Ascending aorta (tissue), 2 donors: ENCODE measurements around the gene SRSF11. TPM values are rescaled to one million over a fixed set of nuclear protein-coding genes. Genes with fewer than 3 reads are reported as not detected.

ENCODE experiments used
- DNase-seq, 2 donors: peaks; one replicate each; pipeline ENCODE4 v3.0.0-alpha.2; 2019; ENCODE audit warnings: low spot score in 2 of 2
- H3K27ac ChIP-seq, 2 donors: fragments of 200-600 bp; sonication (generic); one replicate each; pipeline ENCODE4 v1.5.1; 2016 to 2017; ENCODE audit warnings: mild to moderate bottlenecking in 1 of 2
- H3K27me3 ChIP-seq: fragments of 200-600 bp; sonication (generic); one replicate; pipeline ENCODE4 v1.5.1; 2017
- H3K36me3 ChIP-seq, 2 donors: fragments of 200-600 bp; sonication (generic); one replicate each; pipeline ENCODE4 v1.5.1; 2016
- H3K4me1 ChIP-seq, 2 donors: fragments of 200-600 bp; sonication (generic); one replicate each; pipeline ENCODE4 v1.5.1; 2016 to 2017; ENCODE audit warnings: mild to moderate bottlenecking in 1 of 2
- H3K4me3 ChIP-seq, 2 donors: fragments of 200-600 bp; sonication (generic); one replicate each; pipeline ENCODE4 v1.5.1; 2016 to 2017; ENCODE audit warnings: mild to moderate bottlenecking in 1 of 2
- H3K9me3 ChIP-seq, 2 donors: fragments of 200-600 bp; sonication (generic); one replicate each; pipeline ENCODE4 v1.5.1; 2016
- intact Hi-C: fragments of 100-400 bp; cut with DNase I; formaldehyde crosslinking; loops from one replicate; pipeline ENCODE4 v1.15.1; 2023
- total RNA-seq: library from RNA; depleted of rRNA; stranded (reverse); fragments of >200 nt; gene quantifications from one replicate; pipeline ENCODE4 v1.1.0, GENCODE V29; 2016
- TF ChIP-seq, protein P1 (sequence below), 3 experiments: fragments of 200-600 bp in 2 of 3; fragments of 450-650 bp in 1 of 3; sonication (generic) in 2 of 3; IDR thresholded peaks; one replicate each; pipeline ENCODE4 v1.5.1; 2016 to 2019; ENCODE audit warnings: antibody characterized with exemption in 3 of 3, mild to moderate bottlenecking in 1 of 3, moderate library complexity in 1 of 3

Gene SRSF11
- total RNA-seq, 1 donor from 2014 or later = 81.0 TPM

DNA sequence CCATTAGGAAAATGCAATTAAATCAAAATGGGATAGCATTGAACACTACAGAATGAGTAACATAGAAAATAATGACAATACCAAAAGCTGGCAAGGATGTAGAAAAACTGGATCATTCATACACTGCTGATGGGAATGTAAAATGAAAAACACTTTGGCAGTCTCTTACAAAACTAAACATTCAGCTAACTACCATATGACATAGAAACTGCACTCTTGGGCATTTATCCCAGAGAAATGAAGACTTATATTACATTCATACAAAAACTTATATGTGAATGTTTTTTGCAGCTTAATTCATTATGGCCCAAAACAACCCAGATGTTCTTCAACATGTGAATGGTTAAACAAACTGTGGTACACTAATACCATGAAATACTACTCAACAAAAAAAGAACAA lies 67.0 kb downstream of the SRSF11 start:
- intact Hi-C loops = no loop called here
- Histone ChIP-seq H3K36me3 (peaks cover 26 to 31% of the 10 kb centered on the region in 2 donors), H3K27me3 (no peaks in the 10 kb centered on the region), H3K9me3 (no peaks in the 10 kb centered on the region), H3K4me3 (no peak overlapping the region), H3K27ac (no peak overlapping the region), H3K4me1 (no peaks in the 10 kb centered on the region)
- TF ChIP-seq, protein P1, sequence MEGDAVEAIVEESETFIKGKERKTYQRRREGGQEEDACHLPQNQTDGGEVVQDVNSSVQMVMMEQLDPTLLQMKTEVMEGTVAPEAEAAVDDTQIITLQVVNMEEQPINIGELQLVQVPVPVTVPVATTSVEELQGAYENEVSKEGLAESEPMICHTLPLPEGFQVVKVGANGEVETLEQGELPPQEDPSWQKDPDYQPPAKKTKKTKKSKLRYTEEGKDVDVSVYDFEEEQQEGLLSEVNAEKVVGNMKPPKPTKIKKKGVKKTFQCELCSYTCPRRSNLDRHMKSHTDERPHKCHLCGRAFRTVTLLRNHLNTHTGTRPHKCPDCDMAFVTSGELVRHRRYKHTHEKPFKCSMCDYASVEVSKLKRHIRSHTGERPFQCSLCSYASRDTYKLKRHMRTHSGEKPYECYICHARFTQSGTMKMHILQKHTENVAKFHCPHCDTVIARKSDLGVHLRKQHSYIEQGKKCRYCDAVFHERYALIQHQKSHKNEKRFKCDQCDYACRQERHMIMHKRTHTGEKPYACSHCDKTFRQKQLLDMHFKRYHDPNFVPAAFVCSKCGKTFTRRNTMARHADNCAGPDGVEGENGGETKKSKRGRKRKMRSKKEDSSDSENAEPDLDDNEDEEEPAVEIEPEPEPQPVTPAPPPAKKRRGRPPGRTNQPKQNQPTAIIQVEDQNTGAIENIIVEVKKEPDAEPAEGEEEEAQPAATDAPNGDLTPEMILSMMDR (IDR thresholded peaks at IDR 0.05) = no peak
- no peak for DNase-seq

DNA sequence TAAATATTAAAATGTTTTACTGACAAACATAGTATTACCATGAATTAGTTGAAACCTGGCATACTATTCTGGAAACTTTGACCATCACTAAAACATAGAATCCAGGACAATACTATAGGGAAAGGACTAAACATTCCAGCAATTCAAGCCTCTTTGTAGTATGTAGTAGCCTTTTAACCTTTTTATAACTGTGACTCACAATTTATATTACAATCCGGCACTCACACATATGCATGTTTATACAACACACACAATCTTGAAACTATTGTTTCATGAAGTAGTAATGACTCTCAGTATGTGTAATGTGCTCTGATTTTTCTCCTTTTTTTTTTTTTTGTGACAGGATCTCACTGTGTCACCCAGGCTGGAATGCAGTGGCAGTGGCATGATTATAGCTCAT lies 69.0 kb downstream of the SRSF11 start:
- DNase-seq = no peak
- Histone ChIP-seq H3K36me3 (peaks cover 33 to 36% of the 10 kb centered on the region in 2 donors), H3K9me3 (no peaks in the 10 kb centered on the region), H3K27ac (no peak overlapping the region), H3K4me1 (no peaks in the 10 kb centered on the region), H3K4me3 (no peak overlapping the region), H3K27me3 (no peaks in the 10 kb centered on the region)
- intact Hi-C loops = no loop called here
- TF ChIP-seq, protein P1 (IDR thresholded peaks at IDR 0.05) = no peak

DNA sequence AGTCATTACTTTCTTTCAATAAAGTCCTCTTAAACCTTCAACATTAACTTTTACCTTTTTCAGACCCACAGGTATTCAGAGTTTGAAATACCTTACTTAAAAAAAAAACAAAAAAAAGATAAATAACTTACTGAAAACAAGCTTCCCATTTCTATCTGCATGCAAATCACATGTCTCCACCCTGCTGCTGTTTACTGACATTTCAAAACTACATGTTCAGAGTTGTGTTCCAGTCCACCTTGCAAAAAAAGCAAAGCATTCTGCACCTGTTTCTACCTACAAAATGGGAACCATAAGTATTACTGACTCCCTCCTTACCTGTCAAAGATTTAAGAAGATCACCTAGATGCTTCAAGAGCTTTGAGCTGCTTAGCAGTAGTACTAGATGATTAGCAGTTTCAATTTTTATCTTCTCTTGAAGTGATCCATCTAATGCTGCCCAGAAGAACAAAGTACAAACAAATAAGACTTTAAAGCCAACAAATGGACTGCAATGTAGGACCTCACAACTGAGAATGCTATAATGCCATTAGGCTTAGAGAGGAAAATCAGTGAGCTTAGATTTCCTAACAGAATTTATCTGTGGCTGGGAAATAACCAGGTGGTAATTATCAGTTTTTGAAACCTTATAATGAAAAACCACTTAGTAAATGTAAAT lies 72.1 kb downstream of the SRSF11 start:
- H3K36me3 ChIP-seq = peaks cover 33 to 45% of the 10 kb centered on the region in 2 donors
- intact Hi-C loops = no loop called here

DNA sequence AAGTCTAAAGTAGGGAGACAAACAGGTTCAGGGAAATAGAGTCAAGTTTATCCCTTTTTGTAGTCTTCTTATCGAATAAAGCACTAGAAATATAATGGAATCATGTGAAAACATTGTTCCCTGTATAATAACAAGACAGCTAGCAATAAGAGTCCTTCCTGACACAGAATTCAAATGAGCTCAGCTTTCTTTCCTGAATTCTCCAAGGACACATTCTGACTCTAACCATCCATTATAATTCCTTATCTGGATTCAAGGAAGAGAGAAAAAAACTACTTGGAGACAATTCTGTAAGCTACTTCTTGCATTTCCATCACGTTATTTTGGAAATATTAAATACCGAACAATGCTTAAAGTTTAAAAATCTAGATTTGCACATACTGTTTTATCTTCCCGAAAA lies 74.6 kb downstream of the SRSF11 start:
- Histone ChIP-seq H3K27me3 (no peaks in the 10 kb centered on the region), H3K9me3 (no peaks in the 10 kb centered on the region), H3K4me3 (no peak overlapping the region), H3K36me3 (peaks cover 33 to 50% of the 10 kb centered on the region in 2 donors), H3K4me1 (no peaks in the 10 kb centered on the region), H3K27ac (no peak overlapping the region)
- intact Hi-C loops = no loop called here
- DNase-seq = no peak
- TF ChIP-seq, protein P1 (IDR thresholded peaks at IDR 0.05) = no peak

More for the DNA sequence above, 72.1 kb downstream of the SRSF11 start:
- Histone ChIP-seq H3K4me1 (no peaks in the 10 kb centered on the region), H3K4me3 (no peak overlapping the region), H3K27me3 (no peaks in the 10 kb centered on the region), H3K27ac (no peak overlapping the region), H3K9me3 (no peaks in the 10 kb centered on the region)
- no peak for DNase-seq
- TF ChIP-seq, protein P1 (IDR thresholded peaks at IDR 0.05) = no peak

DNA sequence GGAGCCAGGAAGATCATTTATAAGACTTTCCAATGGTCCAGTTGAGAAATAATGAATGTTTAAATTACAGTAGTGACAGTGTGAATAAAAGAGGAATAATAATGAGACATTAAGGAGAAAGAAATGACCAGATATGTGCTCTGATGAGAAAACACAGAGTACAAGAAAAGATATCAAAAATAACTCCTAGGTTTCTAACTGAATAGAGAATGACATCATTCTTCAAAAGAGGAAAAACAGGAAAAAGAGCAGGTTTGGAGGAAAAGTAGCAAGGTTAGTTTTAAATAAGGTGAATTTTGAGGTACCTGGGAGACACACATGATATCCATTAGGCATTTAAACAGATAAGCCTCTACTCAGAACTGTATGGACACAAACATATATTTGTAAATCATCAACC lies 78.3 kb downstream of the SRSF11 start:
- H3K4me3 ChIP-seq = no peak overlapping the region
- intact Hi-C loops = no loop called here
- H3K4me1 ChIP-seq = no peaks in the 10 kb centered on the region
- peaks cover 13 to 37% of the 10 kb centered on the region in 2 donors for H3K36me3 ChIP-seq
- no peak overlapping the region for H3K27ac ChIP-seq
- no peaks in the 10 kb centered on the region for H3K27me3 ChIP-seq
- DNase-seq = no peak
- no peaks in the 10 kb centered on the region for H3K9me3 ChIP-seq
- TF ChIP-seq, protein P1 (IDR thresholded peaks at IDR 0.05) = no peak

Other genes starting within 250 kb of the SRSF11 start
- gene LRRC40, start 15.8 kb upstream of the SRSF11 start, total RNA-seq = 10.6 TPM
- 30.2 TPM for gene ANKRD13C, start 133.3 kb downstream of the SRSF11 start, total RNA-seq
- gene CTH, start 189.9 kb downstream of the SRSF11 start, total RNA-seq = 4.3 TPM